Brain pericyte (primary cell): ENCODE results near the gene SNX6.
A peak's percentile ranks its signal among the peaks of the same experiment; 100 is the strongest.
"Not testable (repeated sequence)": the region's sequence is repeated elsewhere in the genome, so short reads cannot be mapped to it uniquely, and the experiment has no call there.

Experiments
- DNase-seq: peaks from one replicate; pipeline ENCODE4 v3.0.0-alpha.2; 2012; ENCODE audit warnings: low read depth, low spot score

Gene SNX6

DNA sequence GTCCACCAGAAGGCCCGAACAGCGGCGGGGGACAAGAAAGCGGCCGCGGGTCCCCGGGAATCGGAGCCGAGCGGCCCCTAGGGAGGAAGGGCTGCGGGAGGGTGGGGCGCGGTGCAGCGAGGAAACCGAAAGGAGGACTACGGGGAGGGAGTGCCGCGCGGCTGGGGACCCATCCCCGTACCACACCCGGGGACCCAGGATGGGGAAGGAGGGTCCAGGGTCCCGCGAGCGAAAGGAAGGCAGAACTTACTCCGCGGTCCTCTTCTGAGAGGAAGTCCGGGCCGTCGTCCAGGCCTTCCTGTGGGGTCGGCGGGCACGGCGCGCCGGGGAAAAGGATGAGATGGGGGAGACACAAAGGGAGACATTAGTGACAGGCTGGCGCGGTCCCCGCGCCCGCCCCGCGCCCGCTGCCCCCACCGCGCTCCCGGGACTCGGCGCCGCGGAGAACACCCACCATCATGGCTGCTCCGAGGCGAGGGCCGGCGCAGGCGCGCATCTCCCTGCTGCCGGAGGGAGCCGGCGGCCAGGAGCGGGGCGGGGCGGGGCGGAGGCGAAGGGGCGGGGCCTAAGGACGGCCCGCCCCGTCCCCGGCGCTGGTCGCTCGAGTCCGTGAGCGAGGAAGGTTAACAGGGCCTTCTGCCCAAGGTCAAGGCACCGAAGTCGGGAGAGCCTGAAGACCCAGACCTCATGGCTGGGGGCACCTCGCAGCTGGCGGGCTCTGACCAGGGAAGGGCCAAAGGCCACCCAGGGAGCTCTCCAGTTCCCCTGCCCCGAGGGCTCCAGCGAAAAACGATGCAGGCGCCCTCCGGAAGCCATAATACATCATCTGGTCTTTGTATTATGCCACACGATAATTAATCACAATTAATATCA is at the start of gene SNX6:
SNX6 (minus strand) TSS at position 492 of the 873 bp plus-strand sequence; CDS start at position 460, 32 bp downstream.
- no peak for DNase-seq

GRCh38 chr14:34678735-34679134 is 48.8 kb upstream of the SNX6 start:
- DNase-seq = no peak

DNA sequence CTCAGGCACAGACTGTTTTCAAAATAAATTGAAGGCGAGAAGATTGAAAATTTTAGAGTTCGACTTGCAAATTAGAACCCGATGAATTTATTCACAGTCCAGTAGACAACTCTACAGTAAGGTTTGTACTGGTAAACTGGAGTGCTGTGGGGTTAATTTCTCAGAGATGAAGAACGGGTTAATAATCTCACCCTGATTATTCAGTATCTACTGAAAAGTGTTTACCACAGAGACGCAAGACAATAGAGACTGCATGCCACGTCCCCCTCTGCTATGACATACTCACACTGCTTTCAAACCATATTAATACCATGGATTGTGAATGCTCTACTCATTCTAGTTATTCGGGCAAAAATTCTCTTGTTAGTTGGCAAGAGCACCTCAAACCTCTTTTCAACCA is 48.4 kb upstream of the SNX6 start:
- DNase-seq = no peak

DNA sequence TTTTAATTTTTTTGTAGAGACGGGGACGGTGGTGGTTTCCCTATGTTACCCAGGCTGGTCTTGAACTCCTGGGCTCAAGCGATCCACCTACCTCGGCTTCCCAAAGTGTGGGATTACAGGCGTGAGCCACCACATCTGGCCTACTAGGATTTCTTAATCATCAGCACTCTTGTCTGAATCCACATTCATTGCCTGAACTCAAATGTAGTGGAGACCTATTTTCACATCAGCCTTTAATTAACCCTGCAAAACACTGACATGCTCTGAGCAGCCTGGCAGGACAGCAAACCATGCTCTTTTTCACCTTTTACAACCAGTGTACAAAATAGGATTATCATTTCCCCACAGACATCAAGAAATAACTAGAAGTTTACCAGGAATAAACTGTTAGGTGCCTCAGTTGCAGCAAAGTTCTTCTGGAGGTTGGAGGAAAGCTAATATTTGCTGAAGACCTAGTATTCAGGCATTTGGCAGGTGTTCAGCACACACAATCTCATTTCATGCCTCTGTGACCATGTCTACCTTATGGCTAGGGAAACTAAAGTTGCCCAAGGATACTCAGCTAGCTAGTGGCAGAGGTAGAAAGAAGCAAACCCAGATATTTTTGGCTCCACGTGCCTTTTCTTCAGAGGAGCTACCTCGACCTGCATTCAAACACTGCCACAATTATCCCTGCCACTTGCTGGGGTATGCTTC is 46.7 kb upstream of the SNX6 start:
- DNase-seq = no peak

- DNase-seq = no peak
Observed at GRCh38 chr14:34673702-34674101, 43.8 kb upstream of the SNX6 start.

DNA sequence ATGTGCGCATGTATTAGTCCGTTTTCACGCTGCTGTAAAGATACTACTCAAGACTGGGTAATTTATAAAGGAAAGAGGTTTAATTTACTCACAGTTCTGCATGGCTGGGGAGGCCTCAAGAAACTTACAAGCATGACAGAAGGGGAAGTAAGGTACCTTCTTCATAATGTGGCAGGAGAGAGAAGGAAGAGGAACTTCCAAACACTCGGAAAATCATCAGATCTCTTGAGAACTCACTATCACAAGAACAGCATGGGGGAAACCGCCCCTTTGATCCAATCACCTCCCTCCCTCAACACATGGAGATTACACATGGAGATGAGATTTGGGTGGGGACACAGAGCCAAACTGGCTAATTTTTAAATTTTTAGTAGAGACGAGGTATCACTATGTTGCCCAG is 41.8 kb upstream of the SNX6 start:
- no peak for DNase-seq

- DNase-seq = no peak
Observed at GRCh38 chr14:34668111-34668510, 38.2 kb upstream of the SNX6 start.

- DNase-seq = no peak
Observed at GRCh38 chr14:34667007-34667406, 37.1 kb upstream of the SNX6 start.

GRCh38 chr14:34665785-34666435 is 36.0 kb upstream of the SNX6 start:
- DNase-seq = peak; percentile 21

DNA sequence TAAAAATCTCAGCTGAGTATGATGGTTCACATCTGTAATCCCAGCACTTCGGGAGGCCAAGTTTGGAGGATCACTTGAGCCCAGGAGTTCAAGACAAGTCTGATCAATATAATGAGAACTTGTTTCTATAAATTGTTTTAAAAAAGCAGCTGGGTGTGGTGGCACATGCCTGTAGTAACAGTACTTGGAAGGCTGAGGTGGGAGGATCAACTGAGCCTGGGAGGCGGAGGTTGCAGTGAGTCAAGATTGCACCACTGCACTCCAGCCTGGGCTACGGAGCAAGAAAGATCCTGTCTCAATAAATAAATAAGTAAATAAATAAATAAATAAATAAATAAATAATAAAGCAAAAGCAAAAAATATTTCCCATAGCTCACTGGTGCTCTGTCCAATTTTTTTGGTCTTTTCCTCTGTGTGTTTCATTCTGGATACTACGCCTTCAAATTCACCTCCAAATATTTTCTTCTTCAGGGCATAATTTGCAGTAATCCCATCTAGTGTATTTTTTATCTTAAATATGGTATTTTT is 32.7 kb upstream of the SNX6 start:
- no peak for DNase-seq

- DNase-seq = no peak
Observed at GRCh38 chr14:34660796-34661195, 30.8 kb upstream of the SNX6 start.

DNA sequence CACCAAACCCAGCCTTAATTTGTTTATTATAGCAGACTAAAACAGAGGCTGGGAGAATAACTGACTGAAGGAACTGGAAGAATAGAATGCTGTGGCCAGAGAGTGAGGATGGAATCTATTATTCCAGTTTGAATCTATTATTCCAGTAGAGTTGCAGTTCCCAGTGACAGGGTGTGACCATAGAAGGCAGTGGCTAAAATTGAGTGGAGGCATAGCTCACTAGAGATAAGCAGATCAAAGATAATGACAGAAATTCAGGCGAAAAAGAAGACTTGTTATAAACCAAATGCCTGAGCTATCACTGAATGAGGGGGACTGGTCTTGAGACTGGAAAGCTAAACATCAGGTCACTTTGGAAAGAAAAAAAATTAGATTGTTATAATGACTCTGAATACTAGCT is 26.0 kb upstream of the SNX6 start:
- DNase-seq = no peak

- DNase-seq = not testable (repeated sequence)
Observed at GRCh38 chr14:34653073-34653472, 23.1 kb upstream of the SNX6 start.

DNA sequence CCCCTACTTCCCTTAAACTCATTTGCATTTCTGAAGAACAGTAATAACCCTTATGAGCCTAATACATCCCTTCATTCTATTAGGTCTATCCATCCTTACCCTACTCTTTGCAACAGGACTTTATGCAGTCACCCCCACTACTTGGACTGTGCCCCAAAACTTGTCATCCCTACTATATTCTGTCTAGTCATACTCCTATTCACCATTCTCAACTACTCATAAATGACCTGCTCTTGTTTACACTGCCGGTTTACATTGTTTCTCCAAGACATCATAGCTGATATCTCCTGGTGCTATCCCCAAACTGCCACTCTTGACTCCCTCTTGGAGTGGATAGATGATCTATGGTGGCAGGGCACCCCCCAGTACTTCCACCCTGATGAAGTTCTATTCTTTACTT is 22.4 kb upstream of the SNX6 start:
- DNase-seq = not testable (repeated sequence)

DNA sequence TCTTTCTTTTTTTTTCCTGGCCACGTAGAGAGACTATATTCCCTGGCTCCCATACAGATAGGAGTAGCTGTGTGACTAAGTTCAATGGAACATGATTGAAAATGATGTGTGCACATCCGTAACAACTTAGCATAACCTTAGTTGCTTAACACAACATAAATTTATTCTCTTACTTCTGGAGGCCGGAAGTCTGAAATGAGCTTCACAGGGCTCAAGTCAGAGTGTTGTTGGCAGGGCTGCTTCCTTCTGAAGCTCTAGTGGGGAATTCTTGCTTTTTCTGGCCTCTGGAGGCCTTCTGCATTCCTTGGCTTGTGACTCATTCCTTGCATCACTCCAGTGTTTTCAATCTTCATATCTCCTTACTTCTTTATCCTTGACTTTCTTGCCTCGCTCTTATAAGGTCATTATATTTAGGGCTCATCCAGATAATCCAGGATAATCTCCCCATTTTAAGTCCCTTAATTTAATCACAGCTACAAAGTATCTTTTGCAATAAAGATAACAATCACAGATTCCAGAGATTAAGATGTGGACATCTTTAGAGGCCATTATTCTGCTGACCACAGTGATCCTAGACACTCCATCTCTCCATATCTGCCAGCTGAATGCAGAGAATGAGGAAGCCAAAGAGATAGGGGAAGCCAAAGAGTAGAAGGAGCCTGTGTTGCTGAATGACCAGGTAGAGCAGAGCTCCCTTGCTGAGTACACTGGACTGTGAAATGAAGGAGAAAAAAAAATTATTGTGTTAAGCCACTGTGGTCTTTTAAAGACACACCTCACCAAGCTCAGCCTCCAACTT is 21.0 kb upstream of the SNX6 start:
- DNase-seq = peak; percentile 79

DNA sequence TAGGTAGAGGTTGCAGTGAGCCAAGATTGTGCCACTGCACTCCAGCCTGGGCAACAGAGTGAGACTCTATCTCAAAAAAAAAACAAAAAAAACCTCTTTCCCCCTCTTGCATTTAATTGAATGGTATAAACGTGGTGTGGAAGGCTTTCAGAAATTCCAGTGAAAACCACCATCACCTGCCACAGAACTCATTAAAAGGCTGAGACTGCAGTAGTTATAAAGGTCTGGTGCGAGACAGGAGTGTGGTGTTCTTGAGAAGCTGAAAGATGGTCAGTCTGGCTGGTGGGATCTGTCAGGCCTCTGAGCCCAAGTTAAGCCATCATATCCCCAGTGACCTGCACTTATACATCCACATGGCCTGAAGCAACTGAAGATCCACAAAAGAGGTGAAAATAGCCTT is 20.1 kb upstream of the SNX6 start:
- DNase-seq = not testable (repeated sequence)

DNA sequence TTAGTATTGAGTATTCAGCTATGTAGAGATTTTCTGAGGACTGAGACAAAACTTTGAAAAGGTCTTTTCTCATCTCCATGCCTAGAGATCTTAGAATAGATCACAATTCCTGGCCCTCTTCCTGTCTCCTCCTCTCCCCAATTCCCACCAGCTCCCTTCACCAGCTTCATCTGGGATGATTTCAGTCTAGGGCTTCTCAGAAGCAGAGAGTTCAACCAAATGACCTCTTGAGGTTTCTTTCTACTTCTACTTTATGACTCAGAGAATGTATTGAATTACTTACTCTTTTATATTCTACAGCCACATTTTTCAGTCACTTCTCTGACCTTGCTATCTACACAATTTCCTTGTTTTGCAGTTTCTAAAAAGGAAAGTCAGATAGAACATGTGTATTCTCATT is 19.4 kb upstream of the SNX6 start:
- DNase-seq = peak; percentile 61

DNA sequence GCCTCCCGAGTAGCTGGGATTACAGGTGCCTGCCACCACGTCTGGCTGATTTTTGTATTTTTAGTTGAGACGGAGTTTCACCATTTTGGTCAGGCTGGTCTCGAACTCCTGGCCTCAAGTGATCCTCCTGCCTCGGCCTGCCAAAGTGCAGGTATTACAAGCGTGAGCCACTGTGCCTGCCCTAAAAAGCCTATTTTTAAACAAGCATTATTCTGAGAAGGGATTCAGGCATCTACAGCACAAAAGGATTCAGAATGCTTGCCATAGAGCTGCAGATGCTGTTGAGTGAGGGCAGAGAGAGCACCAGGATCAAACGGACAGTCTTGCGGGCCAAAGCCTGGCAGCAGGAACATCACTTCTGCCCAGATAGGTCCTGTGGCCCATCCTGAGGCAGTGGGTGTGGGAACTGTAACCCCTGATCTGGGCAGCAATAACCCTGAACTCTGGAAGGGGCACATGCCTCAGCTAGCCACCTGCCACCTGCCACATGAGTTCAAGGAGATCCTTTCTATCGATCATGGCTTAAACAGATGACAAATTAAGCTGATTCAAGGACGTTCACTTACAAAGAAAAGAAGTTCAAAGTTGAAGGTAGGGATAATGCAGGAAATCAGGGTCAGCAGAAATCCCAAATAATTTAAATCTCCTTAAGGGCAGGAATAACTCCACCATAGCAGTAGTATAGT is 16.8 kb upstream of the SNX6 start:
- no peak for DNase-seq

DNA sequence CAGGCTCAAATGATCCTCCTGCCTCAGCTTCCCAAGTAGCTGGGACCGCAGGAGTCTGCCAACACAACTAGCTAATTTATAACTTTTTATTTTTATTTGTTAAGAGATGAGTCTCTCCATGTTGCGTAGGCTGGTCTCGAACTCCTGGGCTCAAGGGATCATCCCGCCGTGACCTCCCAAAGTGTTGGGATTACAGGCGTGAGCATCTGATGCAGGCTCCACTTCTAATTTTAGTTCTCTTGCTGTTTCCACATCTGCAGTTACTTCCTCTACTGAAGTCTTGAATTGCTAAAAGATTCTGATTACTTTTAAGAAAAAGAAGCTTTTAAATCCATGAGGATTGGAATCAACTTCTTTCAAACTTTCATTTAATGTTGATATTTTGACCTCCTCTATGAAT is 13.4 kb upstream of the SNX6 start:
- DNase-seq = no peak

- DNase-seq = no peak
Observed at GRCh38 chr14:34642595-34642994, 12.6 kb upstream of the SNX6 start.

DNA sequence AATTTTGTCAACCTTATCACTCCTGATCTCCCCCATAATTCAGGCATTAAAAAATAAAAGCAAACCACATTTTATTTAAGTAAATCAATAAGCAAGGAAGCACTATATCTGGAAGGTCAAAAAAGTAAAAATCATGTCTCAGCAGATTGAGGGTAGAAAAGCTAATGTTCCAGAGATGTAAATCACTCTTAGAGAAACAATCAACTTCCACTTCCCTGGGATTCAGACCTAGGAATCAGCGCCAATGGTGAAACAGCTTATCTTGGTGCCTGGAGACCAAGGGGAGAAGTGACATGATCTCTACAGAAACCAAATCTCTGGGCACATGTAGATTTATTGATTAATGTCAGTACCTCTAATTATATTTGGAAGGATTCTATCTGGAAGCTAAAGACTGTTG is 10.9 kb upstream of the SNX6 start:
- no peak for DNase-seq
